IMR-90 (cell line): ENCODE data around the gene KXD1. TPM values are rescaled to one million over a fixed set of nuclear protein-coding genes. Genes with fewer than 3 reads are reported as not detected.

Experiments used
- ATAC-seq: fragments of 200-7000 bp; cut with Tn5 transposase; 2 replicates; pipeline ENCODE4 v1.9.1; 2020; ENCODE audit warnings: low read depth, mild to moderate bottlenecking, moderate library complexity
- BruUV-seq: library from RNA; stranded (reverse); fragments of 400-500 nt; replicated peaks from 2 replicates; lab custom pipeline; 2021; lab: Mats Ljungman, UMichigan
- CTCF ChIA-PET: fragments of 300-600 bp; formaldehyde crosslinking; extraction: SDS; loops from one replicate; lab custom pipeline; 2021; ENCODE audit warnings: antibody characterized with exemption; lab: Yijun Ruan, JAX
- POLR2A ChIA-PET: fragments of 300-600 bp; sonication (Branson Sonifier 250); formaldehyde crosslinking; loops from one replicate; lab custom pipeline; 2022; ENCODE audit warnings: antibody characterized with exemption; ENCODE audit not compliant: unreplicated experiment; lab: Charles Lee
- DNase-seq: peaks from one replicate; pipeline ENCODE4 v3.0.0; 2013
- H2AFZ ChIP-seq: replicated peaks from 2 replicates; pipeline ENCODE3; 2013; ENCODE audit warnings: low read length, mild to moderate bottlenecking; ENCODE audit not compliant: poor library complexity
- H2AK5ac ChIP-seq: 2 replicates; pipeline ENCODE4 v1.6.1; 2013; ENCODE audit warnings: low read depth, low read length, inconsistent platforms
- H2AK9ac ChIP-seq: replicated peaks from 2 replicates; pipeline ENCODE3; 2013; ENCODE audit warnings: mild to moderate bottlenecking, low read depth, low read length, moderate library complexity; ENCODE audit not compliant: poor library complexity
- H2BK120ac ChIP-seq: 2 replicates; pipeline ENCODE4 v1.6.1; 2013; ENCODE audit warnings: low read depth, low read length, inconsistent platforms
- H2BK15ac ChIP-seq: 3 replicates; pipeline ENCODE4 v1.6.1; 2013; ENCODE audit warnings: low read depth, low read length, inconsistent platforms
- H2BK20ac ChIP-seq: 2 replicates; pipeline ENCODE4 v1.6.1; 2013; ENCODE audit warnings: low read depth, mild to moderate bottlenecking, inconsistent platforms, low read length, moderate library complexity
- H2BK5ac ChIP-seq: 2 replicates; pipeline ENCODE4 v1.6.1; 2013; ENCODE audit warnings: mild to moderate bottlenecking, low read depth, low read length, inconsistent platforms; ENCODE audit not compliant: poor library complexity, severe bottlenecking
- H3K14ac ChIP-seq: replicated peaks from 2 replicates; pipeline ENCODE4 v1.6.1; 2013; ENCODE audit warnings: low read depth, low read length, inconsistent platforms
- H3K18ac ChIP-seq: 2 replicates; pipeline ENCODE4 v1.6.1; 2013; ENCODE audit warnings: low read depth, low read length, control low read depth
- H3K23ac ChIP-seq: 2 replicates; pipeline ENCODE4 v1.6.1; 2013; ENCODE audit warnings: low read depth, low read length, inconsistent platforms
- H3K27ac ChIP-seq: 2 replicates; pipeline ENCODE4 v1.5.1; 2013; ENCODE audit warnings: mild to moderate bottlenecking, control low read depth, low read length; ENCODE audit not compliant: insufficient read depth
- H3K27me3 ChIP-seq: 2 replicates; pipeline ENCODE4 v1.6.1; 2013; ENCODE audit warnings: low read length; ENCODE audit not compliant: control insufficient read depth, insufficient read depth
- H3K36me3 ChIP-seq: 2 replicates; pipeline ENCODE4 v1.6.1; 2013; ENCODE audit warnings: low read length, mixed read lengths; ENCODE audit not compliant: control insufficient read depth, insufficient read depth
- H3K4ac ChIP-seq: 2 replicates; pipeline ENCODE4 v1.6.1; 2013; ENCODE audit warnings: low read depth, low read length, inconsistent platforms
- H3K4me1 ChIP-seq: 2 replicates; pipeline ENCODE4 v1.6.1; 2013; ENCODE audit warnings: low read length, mixed read lengths; ENCODE audit not compliant: control insufficient read depth, insufficient read depth
- H3K4me2 ChIP-seq: 2 replicates; pipeline ENCODE4 v1.6.1; 2013; ENCODE audit warnings: low read depth, mild to moderate bottlenecking, control low read depth, low read length, moderate library complexity
- H3K4me3 ChIP-seq: 2 replicates; pipeline ENCODE4 v1.5.1; 2013; ENCODE audit warnings: low read depth, mild to moderate bottlenecking, control low read depth, low read length, moderate library complexity; ENCODE audit not compliant: insufficient read depth
- H3K56ac ChIP-seq: 2 replicates; pipeline ENCODE4 v1.6.1; 2013; ENCODE audit warnings: low read length, inconsistent platforms; ENCODE audit not compliant: insufficient read depth; ENCODE audit errors: extremely low read depth
- H3K79me1 ChIP-seq, 2 experiments: 2 replicates each; pipeline ENCODE4 v1.6.1; 2013; ENCODE audit warnings: low read length in 2 of 2, inconsistent platforms in 1 of 2, low read depth in 1 of 2
- H3K9ac ChIP-seq: 2 replicates; pipeline ENCODE4 v1.6.1; 2013; ENCODE audit warnings: low read depth, low read length, control low read depth
- H3K9me1 ChIP-seq: 2 replicates; pipeline ENCODE4 v1.6.1; 2013; ENCODE audit warnings: low read length, inconsistent platforms; ENCODE audit not compliant: insufficient read depth
- H3K9me3 ChIP-seq: 2 replicates; pipeline ENCODE4 v1.6.1; 2013; ENCODE audit warnings: low read length; ENCODE audit not compliant: control insufficient read depth, insufficient read depth
- H4K20me1 ChIP-seq: 2 replicates; pipeline ENCODE4 v1.6.1; 2013; ENCODE audit warnings: low read length, inconsistent platforms; ENCODE audit not compliant: insufficient read depth
- H4K5ac ChIP-seq: 2 replicates; pipeline ENCODE4 v1.6.1; 2013; ENCODE audit warnings: mild to moderate bottlenecking, low read depth, low read length, control low read depth
- H4K8ac ChIP-seq, 2 experiments: 2 replicates each; pipeline ENCODE4 v1.6.1; 2013; ENCODE audit warnings: low read depth in 2 of 2, low read length in 2 of 2, control low read depth in 1 of 2, inconsistent platforms in 1 of 2
- H4K91ac ChIP-seq: 2 replicates; pipeline ENCODE4 v1.6.1; 2013; ENCODE audit warnings: low read depth, low read length, inconsistent platforms; ENCODE audit not compliant: insufficient read depth
- BHLHE40 ChIP-seq: fragments of 150-350 bp; IDR thresholded peaks from 2 replicates; pipeline ENCODE4 v1.6.1; 2016; ENCODE audit warnings: mild to moderate bottlenecking, low read depth, low read length
- CEBPB ChIP-seq: IDR thresholded peaks from 2 replicates; pipeline ENCODE4 v1.6.1; 2012; ENCODE audit warnings: low read depth, low read length, improper control_type of control experiment
- CTCF ChIP-seq: conservative IDR thresholded peaks from 2 replicates; pipeline ENCODE4 v1.5.1; 2012; ENCODE audit warnings: mild to moderate bottlenecking, low read depth, low read length, improper control_type of control experiment
- FOS ChIP-seq: fragments of 150-350 bp; IDR thresholded peaks from 2 replicates; pipeline ENCODE4 v1.6.1; 2016; ENCODE audit warnings: low read depth, low read length
- MAFK ChIP-seq: IDR thresholded peaks from 2 replicates; pipeline ENCODE4 v1.6.1; 2012; ENCODE audit warnings: low read depth, low read length, improper control_type of control experiment
- MAZ ChIP-seq: IDR thresholded peaks from 2 replicates; pipeline ENCODE4 v1.6.1; 2012; ENCODE audit warnings: low read depth, mild to moderate bottlenecking, low read length, improper control_type of control experiment, moderate library complexity, borderline replicate concordance
- MXI1 ChIP-seq: IDR thresholded peaks from 2 replicates; pipeline ENCODE4 v1.6.1; 2012; ENCODE audit warnings: low read depth, mild to moderate bottlenecking, low read length, moderate library complexity, borderline replicate concordance
- NFE2L2 ChIP-seq: fragments of 150-350 bp; IDR thresholded peaks from 2 replicates; pipeline ENCODE4 v1.6.1; 2016; ENCODE audit warnings: low read depth, mild to moderate bottlenecking, low read length
- POLR2A ChIP-seq: IDR thresholded peaks from 2 replicates; pipeline ENCODE4 v1.6.1; 2012; ENCODE audit warnings: mild to moderate bottlenecking, low read depth, low read length
- RAD21 ChIP-seq: IDR thresholded peaks from 2 replicates; pipeline ENCODE4 v1.6.1; 2012; ENCODE audit warnings: low read length, improper control_type of control experiment
- RCOR1 ChIP-seq: IDR thresholded peaks from 2 replicates; pipeline ENCODE4 v1.6.1; 2012; ENCODE audit warnings: mild to moderate bottlenecking, low read length, improper control_type of control experiment; ENCODE audit not compliant: insufficient replicate concordance
- RFX5 ChIP-seq: IDR thresholded peaks from 2 replicates; pipeline ENCODE4 v1.8.0; 2012; ENCODE audit warnings: low read depth, mild to moderate bottlenecking, low read length, moderate library complexity
- SMC3 ChIP-seq: fragments of 150-350 bp; IDR thresholded peaks from 2 replicates; pipeline ENCODE4 v1.6.1; 2016; ENCODE audit warnings: low read depth, mild to moderate bottlenecking, antibody characterized with exemption, low read length, moderate library complexity
- WGBS, 2 experiments: methylation state at CpG; one replicate each; pipeline versions ENCODE4 v1.1.5 to v1.1.7; 2013; ENCODE audit warnings: missing lambda C conversion rate in 2 of 2; ENCODE audit not compliant: insufficient read length in 1 of 2; ENCODE audit errors: extremely low coverage in 2 of 2; 5-methylcytosine and 5-hydroxymethylcytosine counted together
- dilution Hi-C: fragments of 300-500 bp; cut with HindIII; formaldehyde crosslinking; loops from one replicate; pipeline ENCODE4 v1.14.3; 2018; ENCODE audit warnings: low sequenced_read_pairs; ENCODE audit not compliant: unreplicated experiment
- in situ Hi-C: fragments of 300-500 bp; cut with MboI; formaldehyde crosslinking; loops from 3 replicates; pipeline ENCODE4 v1.14.3; 2019; ENCODE audit warnings: low sequenced_read_pairs, inconsistent platforms, mixed read lengths
- intact Hi-C: fragments of 100-400 bp; cut with micrococcal nuclease; formaldehyde crosslinking; loops from 2 replicates; pipeline ENCODE4 v1.10.0; 2022
- polyA plus RNA-seq, 3 experiments: library from polyadenylated mRNA; depleted of rRNA; stranded (reverse); fragments of >200 nt; gene quantifications; 2 replicates each; pipeline ENCODE4 v1.2.3, GENCODE V29; 2012; ENCODE audit warnings: low replicate concordance in 1 of 3
- total RNA-seq: library from RNA; depleted of rRNA; stranded (reverse); fragments of >200 nt; gene quantifications from 2 replicates; pipeline ENCODE4 v1.2.3, GENCODE V29; 2012
- TF ChIP-seq, protein P1 (sequence below): fragments of 150-350 bp; IDR thresholded peaks from 2 replicates; pipeline ENCODE4 v1.6.1; 2017; ENCODE audit warnings: mild to moderate bottlenecking, antibody characterized with exemption, low read length, low read depth

Gene KXD1
- total and polyA plus RNA-seq, 2 of the 4 experiments (the other 2 are of a cell fraction): 66.7 to 196 TPM

DNA sequence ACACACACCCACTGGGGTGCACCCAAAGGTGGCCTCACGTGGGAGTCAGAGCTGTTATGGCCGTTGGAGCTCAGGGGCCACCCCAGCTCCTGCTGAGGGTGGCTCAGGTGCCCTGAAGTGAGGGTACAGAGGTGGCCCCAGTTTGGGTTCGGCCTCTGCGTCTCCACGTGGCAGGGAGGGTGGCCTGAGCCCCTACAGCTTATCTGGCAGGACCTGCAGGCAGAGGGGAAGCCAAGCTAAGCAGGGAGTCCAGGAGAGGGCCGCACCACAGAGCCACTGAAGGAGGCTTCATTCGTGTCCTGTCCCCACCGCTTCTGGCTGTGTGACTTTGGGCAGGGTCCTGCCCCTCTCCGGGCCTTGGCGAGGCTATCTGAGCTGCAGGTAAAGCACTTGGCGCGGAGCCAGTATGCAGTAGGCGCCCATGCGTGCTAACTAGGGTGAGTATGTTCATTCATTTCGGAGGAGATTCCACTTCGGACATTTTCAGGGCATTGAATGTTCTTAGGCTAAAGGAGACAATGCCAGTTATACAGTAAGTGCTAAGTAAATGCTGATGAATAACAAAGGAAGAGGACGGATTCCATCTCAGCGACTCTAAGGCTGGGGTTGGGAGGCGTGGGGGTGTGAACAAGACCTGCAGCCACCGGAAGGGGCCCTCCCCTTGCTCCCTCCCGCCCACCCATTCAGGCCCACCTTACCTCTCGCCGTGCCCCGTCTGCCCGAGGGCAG is 35.9 kb downstream of the KXD1 start:
- dilution Hi-C loops: no loop called here
- ATAC-seq: no peak
- intact Hi-C loops: loop anchor here (1.0 kb wide), 4 partner anchors 57 to 254 kb away; no protein-coding TSS in a partner anchor
- Histone ChIP-seq H2AFZ (peak overlapping the region; percentile 90), H3K14ac (no peak overlapping the region), H2AK5ac (0 out of 2 replicates have a peak overlapping the region, but pooled peaks have one; percentile 4), H3K4me2 (no peak overlapping the region; the same call in 1 of the 2 replicates), H3K4me3 (no peak overlapping the region), H3K9me1 (no peaks in the 10 kb centered on the region), H3K4ac (no peak overlapping the region), H2AK9ac (peak overlapping the region; percentile 52), H3K9ac (no peak overlapping the region), H2BK20ac (no peak overlapping the region), H2BK120ac (no peak overlapping the region), H4K20me1 (peaks cover 9% of the 10 kb centered on the region), H4K5ac (no peak overlapping the region), H2BK15ac (no peak overlapping the region), H4K8ac (no peak overlapping the region), H3K27ac (no peak overlapping the region), H3K36me3 (peaks cover 4% of the 10 kb centered on the region), H4K91ac (no peak overlapping the region), H3K9me3 (no peaks in the 10 kb centered on the region), H2BK5ac (no peak overlapping the region), H3K56ac (no peak overlapping the region), H3K4me1 (peaks cover 8% of the 10 kb centered on the region), H3K79me1 (peaks cover 6 to 20% of the 10 kb centered on the region in 2 experiments; a peak in 3 of 4 replicates), H3K23ac (no peak overlapping the region), H3K27me3 (no peaks in the 10 kb centered on the region; the same call in 1 of the 2 replicates), H3K18ac (no peak overlapping the region)
- 70% methylated on average over 8 of the region's 25 CpGs; no CpG with 5 or more reads in 1 of the 2 experiments for WGBS, 2 experiments
- BruUV-seq: no TSS peak
- DNase-seq: no peak
- ChIA-PET POLR2A (interaction anchor here (0.6 kb wide), 2 partner anchors 250 to 252 kb away, joined by 3 to 12 read pairs; no protein-coding TSS in a partner anchor), CTCF (interaction anchor here (0.6 to 3.0 kb wide), 8 partner anchors 19 to 386 kb away, joined by 3 to 12 read pairs (median 3); no protein-coding TSS in a partner anchor)
- in situ Hi-C loops: no loop called here
- TF ChIP-seq BHLHE40 (no peak), SMC3 (no peak), RFX5 (no peak), MAFK (no peak), CTCF (no peak), RCOR1 (no peak), CEBPB (no peak), RAD21 (no peak), MAZ (no peak), FOS (no peak), MXI1 (no peak), POLR2A (no peak), NFE2L2 (no peak)
- TF ChIP-seq, protein P1, sequence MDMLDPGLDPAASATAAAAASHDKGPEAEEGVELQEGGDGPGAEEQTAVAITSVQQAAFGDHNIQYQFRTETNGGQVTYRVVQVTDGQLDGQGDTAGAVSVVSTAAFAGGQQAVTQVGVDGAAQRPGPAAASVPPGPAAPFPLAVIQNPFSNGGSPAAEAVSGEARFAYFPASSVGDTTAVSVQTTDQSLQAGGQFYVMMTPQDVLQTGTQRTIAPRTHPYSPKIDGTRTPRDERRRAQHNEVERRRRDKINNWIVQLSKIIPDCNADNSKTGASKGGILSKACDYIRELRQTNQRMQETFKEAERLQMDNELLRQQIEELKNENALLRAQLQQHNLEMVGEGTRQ: no peak
